T follicular helper cell (primary cell): ENCODE data around the gene VAV2.

Experiments used
- DNase-seq: peaks from one replicate; pipeline ENCODE4 v3.0.0-alpha.2; 2020; ENCODE audit warnings: low read depth

The VAV2 gene

DNA sequence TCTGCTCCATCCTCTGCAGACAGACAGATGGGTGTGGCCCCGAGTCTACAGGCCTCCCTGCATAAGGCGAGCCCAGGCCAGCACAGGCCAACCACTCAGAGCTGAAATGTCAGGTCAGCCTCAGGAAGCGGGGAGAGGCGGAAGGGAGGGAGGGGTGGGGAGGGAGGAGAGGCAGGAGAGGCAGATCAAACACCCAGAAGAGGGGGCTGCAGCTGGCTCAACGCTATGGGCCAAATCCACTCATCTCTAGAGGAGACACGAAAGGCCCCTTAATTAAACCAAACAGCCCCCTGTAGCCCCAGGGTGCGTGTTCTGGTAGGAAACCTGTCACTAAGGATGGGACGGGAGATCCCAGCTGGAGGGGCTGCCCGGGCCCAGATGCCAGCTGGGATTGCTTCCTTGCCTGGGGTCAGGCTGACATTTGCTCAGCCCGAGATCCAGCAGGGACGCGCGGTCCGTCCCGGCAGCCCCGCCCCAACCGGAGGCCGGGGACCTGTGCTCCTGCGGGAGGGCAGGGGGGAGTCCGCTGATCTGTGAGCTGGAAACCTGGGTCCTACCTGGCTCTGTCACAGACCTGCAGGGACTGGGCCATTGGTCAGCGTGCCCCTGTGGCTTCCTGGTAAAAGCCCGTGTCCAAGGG lies 156.7 kb downstream of the VAV2 start:
- no peak for DNase-seq

DNA sequence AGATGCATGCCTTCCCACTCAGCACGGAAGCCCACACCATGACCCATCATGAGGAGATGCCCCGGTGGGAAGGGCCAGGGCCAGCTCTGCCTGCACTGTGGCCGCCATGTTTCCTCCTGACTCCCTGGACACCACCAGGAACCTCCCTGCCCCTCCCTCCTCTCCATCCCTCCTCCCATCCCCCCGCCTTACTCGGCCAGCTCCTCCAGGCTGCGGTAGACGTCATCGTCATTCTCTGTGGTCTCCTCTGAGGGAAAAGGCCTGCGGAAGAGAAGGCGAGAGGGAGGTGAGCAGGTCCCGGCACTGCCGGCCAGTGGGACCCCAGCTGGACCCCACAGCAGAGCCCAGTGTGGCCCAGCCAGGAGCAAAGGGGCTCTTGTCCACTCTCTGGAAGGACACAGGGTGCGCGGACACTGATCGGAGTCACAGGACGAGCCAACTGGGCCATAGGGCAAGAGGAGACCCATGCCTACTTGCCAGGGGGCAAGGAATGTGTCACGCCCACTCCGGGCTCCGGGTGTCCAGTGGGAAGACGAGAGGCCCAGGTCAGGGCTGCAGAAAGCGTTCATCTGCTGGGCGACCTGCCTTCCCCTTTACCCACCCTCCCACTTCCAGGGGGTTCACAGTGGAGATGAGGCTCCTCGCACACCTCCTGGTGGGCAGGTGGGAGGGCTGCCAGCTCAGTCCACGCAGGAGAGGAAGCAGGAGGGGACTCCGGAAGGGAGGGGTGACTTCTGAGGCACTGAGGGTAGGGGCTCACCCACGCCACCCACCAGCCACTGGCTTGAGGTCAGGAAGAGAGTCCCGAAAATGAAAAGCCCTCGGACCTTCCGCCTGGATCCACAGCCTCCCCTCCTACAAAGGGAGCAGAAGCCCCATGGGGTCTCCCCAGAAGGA lies 157.8 kb downstream of the VAV2 start:
- DNase-seq, result no peak

DNA sequence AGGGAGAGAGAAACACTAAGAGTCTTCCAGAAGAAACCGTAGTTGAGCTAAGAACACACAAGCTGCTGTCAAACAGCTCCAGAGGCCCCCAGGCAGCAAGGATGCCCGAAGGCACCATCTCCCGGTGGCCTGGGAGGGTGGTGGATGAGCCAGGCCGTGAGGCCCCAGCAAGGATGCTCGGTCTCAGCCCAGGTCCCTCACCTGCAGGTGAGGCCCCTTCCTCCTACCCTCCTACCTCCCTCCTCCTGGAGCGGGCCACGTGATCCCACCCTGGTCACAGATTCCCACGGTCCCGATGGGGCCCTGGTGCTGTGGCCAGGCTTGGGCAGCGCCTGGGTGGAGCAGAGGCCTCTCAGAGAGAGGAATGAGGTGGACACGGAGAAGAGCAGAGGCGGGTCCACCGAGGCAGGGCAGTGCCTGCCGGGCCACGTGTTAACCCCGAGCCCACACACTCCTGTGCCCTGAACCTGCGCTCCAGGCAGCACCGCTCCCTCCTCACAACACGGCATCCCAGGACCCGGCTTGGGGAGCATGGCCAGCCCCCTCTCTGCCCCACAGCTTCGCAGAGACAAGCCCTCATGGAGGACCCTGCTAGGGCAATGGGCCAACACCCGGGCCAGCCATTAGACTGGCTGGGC lies 158.6 kb downstream of the VAV2 start:
- no peak for DNase-seq

DNA sequence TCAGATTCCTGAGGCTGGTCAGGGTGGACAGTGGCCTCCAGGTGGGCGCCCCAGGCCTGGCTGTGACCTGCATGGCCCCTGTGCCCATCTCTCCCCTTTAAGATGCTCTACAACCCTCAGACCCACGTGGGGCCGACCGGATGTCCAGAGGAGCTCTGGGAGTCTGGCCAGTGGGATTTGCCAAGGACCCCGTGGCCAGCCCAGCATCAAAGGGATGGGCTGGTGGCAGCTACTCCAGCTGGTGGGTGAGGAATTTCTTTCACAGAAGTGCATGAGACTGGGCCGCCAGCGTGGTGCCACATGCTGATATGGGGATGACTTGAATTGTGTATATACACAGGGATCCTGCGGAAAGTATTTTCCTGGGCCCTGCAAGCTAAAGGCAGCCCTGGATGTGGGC lies 159.2 kb downstream of the VAV2 start:
- no peak for DNase-seq

DNA sequence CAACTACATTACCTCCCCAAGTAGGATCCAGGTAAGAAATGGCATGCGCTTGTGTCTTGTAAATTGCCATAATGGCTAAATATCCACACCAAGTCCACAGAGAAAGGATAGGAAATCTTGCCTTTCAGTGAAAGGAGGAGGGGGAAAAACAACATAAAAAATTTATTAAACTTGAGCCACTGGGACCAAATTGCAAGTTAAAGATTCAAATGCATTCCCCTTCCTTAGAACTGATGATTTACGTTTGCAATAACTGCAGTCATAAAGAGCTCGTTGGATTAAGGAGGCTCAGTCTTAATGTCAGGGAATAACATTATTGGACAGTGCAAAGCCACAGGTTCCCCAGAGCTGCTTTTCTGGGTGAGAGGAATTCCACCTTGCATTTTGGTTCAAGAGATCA lies 161.4 kb downstream of the VAV2 start:
- DNase-seq, result no peak

DNA sequence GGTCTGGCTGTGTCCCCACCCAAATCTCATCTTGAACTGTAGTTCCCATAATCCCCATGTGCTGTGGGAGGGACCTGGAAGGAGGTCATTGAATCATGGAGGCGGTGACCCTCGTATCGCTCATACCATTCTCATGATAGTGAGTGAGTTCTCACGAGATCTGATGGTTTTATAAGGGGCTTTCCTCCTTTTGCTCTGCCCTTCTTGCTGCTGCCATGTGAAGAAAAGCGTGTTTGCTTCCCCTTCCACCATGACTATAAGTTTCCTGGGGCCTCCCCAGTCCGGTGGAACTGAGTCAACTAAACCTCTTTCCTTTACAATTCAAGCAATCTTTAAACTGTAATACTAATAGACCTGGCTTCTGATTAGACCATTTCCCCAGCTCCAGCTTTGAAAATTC lies 161.8 kb downstream of the VAV2 start:
- no peak for DNase-seq

DNA sequence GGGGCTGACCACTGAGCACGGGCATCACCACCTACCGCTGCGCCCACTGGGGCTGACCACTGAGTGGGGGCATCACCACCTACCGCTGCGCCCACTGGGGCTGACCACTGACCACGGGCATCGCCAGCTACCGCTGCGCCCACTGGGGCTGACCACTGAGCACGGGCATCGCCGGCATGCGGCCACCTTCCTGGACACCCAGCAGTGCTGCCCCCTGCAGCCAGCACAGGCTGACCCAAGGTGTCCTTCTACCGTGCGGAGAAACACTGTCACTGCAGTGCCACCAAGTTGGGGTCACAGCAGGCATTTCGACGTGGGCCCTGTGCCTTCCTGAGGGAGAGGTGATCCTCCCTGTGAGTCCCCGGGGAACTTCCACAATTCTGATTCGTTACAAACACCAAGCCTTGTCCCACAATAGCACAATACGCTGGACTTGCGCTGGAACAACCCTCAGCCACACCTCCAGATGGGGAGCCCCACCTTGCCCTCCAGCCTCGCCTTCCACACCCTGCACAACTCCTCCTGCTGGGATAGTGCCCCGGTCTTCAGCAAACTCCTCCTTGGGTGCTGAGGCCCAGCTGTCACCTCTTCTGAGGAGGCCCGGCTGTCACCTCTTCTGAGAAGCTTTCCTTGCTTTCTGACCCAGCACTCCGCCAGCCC lies 163.7 kb downstream of the VAV2 start:
- no peak for DNase-seq

DNA sequence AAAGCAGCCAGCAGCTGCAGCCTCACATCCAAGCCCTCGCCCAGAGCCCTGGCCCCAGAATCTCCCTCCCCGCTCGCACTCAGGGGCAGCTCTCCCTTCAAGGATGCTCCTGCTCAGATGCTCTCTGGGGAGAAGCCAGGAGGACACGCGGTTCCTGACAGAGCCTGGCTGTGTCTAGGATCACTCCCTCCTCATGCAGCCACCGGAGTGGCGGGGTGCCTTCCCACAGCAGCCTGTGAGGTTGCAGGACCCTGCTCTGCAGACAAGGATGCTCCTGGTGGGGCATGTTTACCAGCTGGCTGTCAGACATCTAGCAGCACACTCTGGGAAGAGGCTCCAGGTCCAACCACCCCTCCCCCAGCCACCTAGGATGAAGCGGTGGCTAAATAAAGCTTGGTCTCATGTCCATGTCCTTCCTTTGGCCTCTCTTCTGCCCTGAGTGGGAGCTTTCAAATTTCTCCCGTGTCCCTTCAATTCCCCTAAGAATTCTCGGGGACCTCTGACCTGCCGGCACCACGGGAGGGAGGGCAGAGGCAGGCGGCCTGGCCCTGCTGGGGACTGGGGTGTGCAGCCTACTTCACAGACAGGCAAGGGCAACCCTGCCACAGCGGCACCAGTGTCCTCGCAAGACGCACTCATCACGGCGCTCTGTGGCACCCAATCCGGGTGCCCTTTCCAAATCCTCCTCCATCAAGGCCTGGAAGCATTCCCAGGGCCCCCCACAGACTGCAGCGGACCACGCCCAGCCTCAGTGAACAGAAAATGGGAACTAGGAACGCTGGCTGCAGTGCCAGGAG lies 165.6 kb downstream of the VAV2 start:
- no peak for DNase-seq

DNA sequence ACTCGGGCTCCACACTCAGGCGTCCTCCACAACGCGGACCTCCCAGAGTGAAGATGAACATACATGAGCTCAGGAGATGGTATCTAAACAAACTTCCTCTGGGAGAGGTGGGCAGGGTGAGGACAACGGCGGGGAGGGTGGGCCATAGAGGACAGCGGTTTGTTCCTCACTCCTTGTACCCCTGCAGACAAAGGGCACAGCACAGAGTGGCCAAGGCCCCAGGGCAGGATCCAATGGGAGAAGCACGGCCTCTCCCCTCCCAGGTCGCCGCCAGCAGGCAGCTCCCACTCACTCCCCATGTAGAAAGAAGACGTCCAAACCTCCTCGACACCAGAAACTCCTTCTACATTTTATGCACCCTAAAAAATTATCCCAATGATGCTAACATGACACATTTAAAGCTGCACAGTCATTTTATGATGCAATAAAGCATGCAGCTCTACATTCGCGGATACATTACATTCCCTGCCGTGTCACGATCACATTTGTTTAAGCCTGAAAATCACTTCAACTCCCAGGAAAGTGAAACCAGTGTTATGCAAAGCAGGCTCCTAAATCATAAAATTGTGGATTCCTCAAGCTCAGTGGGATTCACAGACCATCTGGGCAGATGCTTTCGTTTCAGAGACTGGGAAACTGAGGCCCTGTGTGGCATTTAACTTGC lies 166.4 kb downstream of the VAV2 start:
- no peak for DNase-seq

DNA sequence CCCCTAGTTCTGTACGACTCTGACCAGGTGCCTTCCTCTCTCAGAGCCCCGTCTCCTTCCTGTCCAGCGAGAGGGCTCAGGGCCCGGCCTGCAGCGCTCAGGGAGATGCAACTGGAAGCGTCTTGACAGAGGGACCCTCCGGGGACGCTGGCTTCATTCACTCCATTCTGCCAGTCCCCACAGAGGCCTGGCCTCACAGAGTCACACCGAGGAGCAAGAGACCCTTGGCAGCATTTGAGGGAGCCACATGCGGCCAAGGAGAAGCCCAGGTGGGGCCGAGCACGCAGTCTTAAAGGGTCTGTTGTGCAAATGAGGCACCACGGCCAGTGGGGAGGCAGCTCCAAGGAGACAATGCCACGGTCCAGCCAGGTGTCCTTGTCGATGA lies 167.3 kb downstream of the VAV2 start:
- no peak for DNase-seq

DNA sequence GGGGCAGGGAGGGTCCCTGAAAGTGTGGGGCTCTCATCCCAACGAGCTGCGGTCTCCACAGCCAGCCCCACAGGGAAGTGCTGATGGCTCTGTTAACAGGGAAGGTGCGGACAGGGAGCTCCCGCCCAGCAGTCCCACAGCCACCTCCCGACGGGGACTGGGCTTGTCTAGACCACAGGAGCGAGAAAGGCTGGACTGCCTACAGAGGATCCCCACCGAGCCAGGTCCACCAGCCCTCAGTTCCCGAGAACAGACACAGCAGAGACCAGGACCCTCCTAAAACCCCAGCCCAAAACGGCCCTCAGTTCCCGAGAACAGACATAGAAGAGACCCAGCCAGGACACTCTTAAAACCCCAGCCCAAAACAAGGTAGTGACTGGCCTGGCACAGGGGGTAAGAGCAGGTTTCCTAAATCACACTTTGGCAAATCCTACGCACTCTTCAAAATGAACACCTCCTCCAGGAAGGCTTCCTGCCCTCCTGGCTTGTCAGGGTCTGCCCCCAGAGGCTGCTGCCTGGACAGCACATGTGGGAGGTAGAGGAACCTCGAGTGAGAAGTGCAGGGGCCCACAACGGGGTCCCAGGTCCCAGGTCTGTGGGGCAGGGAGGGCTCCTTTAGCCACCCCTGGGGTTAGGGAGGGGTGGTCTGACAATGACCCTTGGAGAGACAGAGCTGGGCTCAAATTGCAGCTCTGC lies 167.9 kb downstream of the VAV2 start:
- no peak for DNase-seq

DNA sequence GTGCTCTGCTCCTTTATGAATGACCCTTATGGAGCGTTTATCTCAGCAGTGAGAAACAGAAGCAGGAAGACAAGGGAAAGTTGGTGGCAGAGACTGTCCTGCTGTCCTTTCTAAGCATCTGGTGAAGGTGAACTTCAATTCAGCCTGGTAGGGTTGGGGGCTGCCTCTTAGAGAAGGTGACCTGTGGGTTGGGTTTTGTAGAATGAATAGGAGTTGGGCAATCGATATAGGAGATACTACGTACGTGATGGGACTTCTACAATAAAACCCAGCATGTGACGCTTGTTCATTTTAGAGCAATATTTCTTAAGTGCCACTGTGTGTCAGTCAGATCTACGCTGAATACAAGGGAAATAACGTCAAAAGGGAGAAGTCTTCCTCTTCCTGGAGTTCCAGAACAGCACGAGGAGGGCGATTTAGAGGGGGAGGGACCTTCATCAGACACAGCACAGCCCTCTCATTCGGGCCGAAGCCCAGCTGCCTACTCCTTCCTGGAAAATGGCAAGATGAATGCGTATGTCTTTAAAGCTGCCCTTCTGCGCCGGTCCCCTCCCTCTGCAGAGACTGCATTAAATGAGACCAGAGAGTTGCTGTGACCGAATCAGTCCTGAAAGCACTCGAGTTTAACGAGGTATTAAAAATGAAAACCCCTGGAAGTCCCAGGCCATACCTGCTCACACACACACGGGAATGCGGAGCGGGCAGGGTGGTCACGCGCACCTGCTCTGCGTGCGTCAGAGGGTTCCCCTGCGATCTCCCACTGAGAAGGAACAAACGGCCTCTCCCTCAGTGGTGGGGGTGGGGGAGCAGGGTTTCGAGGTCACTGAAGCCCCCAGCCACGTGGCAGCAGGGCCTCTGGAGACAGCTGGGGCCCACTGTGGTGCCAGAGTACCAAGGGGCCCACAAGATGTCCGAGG lies 168.7 kb downstream of the VAV2 start:
- no peak for DNase-seq

DNA sequence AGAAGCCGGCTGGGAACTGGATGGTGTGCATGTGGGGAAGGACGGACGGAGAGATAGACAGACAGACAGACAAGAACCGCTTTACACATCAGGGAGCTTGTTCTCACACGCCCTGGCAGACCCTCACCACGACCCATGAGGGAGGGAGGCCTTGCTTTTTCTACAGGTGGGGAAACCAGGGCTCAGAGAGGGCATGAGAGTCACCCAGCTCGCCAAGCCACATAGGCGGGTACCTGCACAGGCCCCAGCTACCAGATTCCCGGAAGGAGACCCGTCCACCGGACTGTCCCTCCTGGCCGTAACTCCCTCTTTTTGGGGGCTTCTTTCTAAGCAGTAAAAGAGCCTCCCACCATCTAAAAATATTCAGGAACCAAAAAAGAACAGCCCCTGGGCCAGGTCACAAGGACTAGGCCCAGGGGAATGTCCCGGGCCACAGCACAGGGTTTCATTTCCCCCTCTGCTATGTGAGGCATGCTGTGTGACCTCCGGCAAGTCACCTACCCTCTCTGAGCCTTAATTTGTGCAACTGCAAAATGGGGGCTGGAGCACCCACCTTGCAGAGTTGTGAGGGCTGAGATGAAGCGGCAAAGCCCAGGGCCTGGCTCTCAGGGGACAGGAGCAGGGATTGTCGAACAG lies 169.6 kb downstream of the VAV2 start:
- DNase-seq, result no peak

DNA sequence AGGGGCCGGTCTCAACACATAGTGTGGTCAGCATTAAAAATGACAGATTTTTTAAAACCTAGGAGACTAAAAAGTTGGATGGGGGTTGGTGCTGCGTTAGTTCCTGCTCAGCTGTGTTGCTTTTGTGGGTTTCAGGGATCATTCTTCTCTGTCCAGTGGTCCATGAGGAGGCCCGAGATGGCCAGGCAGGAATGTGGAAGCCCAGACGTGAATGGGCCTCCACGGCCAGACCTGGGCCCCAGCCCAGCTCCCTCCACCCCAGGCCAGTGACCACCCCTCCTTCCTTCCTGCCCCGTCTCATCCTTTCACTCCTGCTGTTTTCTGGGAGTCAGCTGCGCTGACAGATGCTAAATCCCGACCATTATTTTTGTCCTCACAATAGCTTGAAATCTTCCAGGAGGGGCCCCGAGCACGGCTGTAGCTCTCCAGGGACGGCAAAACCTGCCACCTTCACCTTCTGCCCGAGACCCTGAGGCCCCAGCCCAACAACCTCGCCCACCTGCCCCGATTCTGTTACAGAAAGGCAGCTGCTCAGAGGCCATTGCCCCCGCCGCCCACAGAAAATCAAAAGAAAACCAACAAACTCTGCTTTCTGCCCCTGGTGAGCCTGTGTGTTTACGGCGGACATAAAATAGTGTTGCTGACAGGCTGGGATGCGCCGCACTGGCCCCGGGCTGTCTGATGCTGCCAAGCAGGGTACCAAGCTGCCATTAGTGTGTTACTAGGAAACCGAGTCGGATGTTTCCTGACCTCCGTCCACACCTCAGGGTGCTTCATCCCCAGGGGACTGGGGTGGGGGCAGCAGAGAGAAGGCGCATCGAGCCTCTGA lies 170.3 kb downstream of the VAV2 start:
- no peak for DNase-seq

DNA sequence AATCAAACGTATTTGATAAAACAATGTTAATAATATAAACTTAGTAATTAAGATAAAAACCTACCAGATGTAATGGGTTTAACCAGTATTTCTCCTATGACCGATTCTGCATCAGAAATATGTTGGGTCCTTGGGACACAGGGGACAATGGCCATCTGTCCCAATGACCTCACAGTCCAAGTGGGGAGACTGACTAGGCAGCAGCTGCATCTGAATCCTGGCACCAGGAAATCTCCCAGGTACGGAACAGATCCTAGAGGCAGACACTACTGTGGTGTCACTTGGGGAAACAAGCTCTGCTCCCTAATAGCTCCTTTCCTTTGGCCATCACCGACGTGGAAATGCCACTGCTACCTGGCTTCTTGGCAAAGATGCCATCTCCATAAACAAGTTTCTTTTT lies 172.2 kb downstream of the VAV2 start:
- DNase-seq, result no peak

DNA sequence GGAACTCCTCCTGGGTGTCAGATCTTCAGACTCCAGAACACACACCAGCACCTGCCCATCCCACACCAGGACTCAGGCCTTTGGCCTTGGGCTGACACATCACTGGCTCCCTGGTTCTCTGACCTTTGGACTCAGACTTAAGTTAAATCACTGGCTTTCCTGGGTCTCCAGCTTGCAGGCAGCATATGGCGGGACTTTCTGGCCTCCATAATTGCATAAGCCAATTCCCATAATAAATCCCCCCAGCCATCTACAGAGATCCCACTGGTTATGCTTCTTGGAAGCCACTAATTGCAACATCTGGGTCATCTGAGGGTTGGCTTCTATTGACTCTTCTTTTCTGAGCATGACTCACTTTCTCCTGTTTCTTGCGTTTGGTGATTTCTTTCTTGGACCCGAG lies 173.7 kb downstream of the VAV2 start:
- no peak for DNase-seq

DNA sequence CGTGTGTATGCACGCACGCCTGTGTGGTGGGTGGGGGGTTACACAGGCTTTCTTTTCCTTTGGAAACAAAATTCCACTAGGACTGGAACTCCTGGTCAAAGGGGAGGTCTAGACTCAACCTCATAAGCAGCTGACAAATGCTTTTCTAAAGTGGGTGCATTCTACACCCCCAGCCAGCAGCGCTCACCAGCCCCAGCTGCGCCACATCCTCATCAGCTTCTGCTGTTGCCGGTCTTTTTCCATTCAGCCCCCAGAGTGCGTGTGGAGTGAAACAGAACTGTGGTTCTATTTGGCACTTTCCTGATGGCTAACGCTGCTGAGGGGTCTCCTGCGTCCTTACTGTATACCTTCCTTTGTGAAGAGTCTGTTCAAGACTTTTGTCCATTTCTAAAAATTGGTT lies 176.3 kb downstream of the VAV2 start:
- DNase-seq, result no peak

DNA sequence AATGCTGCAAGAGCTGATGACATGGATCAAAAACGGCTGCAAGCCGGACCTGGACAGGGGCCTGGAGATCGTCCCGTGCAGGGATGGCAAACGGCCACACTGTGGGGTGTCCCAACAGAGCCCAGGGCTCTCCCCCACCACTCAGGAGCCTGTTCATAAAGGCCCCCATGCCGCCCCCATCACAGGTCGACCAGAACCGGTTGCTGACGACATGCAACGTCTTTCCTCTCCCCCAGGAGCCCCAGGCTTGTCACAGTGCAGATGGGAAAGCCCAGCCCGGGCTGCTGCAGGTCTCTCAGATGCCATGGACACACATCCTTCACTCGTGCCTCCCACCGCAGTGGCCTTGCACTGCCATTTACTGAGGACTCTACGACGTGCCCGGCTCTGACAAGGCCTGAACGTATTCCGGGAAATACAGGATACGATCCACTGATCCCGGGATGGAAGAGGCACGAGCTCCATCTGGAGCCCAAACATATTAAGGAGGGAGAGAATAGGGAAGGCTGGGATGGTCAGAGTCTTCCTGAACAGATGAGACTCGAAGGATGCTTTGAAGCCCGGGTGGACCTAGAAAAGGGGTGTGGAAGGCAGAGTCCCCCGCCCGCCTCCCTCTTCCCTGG lies 177.4 kb downstream of the VAV2 start:
- no peak for DNase-seq
